SK-N-SH treated with all-trans-retinoic acid at 6 μM for 48 hours (cell line): ENCODE data around the gene TTC7B.

Experiments
- ATAC-seq: fragments of 200-7000 bp; cut with Tn5 transposase; 3 replicates; pipeline ENCODE4 v1.9.1; 2020; ENCODE audit warnings: mild to moderate bottlenecking, moderate library complexity
- ARNTL ChIP-seq: fragments of 450-650 bp; formaldehyde crosslinking; IDR thresholded peaks from 2 replicates; pipeline ENCODE4 v1.5.0; 2020; ENCODE audit warnings: low read depth, mild to moderate bottlenecking, moderate library complexity, borderline replicate concordance
- BACH2 ChIP-seq: fragments of 250-450 bp; sonication (Bioruptor Pico); IDR thresholded peaks from 2 replicates; pipeline ENCODE4 v1.9.0; 2021; ENCODE audit warnings: mild to moderate bottlenecking, borderline replicate concordance
- CREB5 ChIP-seq: fragments of 250-450 bp; sonication (Bioruptor Pico); IDR thresholded peaks from 2 replicates; pipeline ENCODE4 v1.5.1; 2020; ENCODE audit warnings: low read depth, mild to moderate bottlenecking, moderate library complexity
- CSDC2 ChIP-seq: fragments of 250-450 bp; sonication (Bioruptor Pico); IDR thresholded peaks from 2 replicates; pipeline ENCODE4 v1.5.0; 2020; ENCODE audit warnings: mild to moderate bottlenecking, moderate library complexity
- CSRNP3 ChIP-seq: fragments of 250-450 bp; sonication (Bioruptor Pico); IDR thresholded peaks from 2 replicates; pipeline ENCODE4 v1.5.1; 2021; ENCODE audit warnings: mild to moderate bottlenecking, moderate library complexity
- ESRRG ChIP-seq: fragments of 250-450 bp; sonication (Bioruptor Pico); IDR thresholded peaks from 2 replicates; pipeline ENCODE4 v1.6.1; 2021; ENCODE audit warnings: mild to moderate bottlenecking
- GLIS3 ChIP-seq: fragments of 250-450 bp; sonication (Bioruptor Pico); IDR thresholded peaks from 2 replicates; pipeline ENCODE4 v1.5.0; 2020; ENCODE audit warnings: mild to moderate bottlenecking, moderate library complexity
- ISL1 ChIP-seq: fragments of 250-450 bp; sonication (Bioruptor Pico); IDR thresholded peaks from 2 replicates; pipeline ENCODE4 v2.1.2; 2022; ENCODE audit warnings: mild to moderate bottlenecking, moderate library complexity
- OSR1 ChIP-seq: fragments of 250-450 bp; sonication (Bioruptor Pico); IDR thresholded peaks from 2 replicates; pipeline ENCODE4 v1.8.0; 2022; ENCODE audit warnings: moderate library complexity, mild to moderate bottlenecking, inconsistent platforms
- POU6F1 ChIP-seq: fragments of 250-450 bp; sonication (Bioruptor Pico); IDR thresholded peaks from 2 replicates; pipeline ENCODE4 v1.8.0; 2021; ENCODE audit warnings: low read depth, mild to moderate bottlenecking, moderate library complexity, borderline replicate concordance
- PPARA ChIP-seq: fragments of 250-450 bp; sonication (Bioruptor Pico); IDR thresholded peaks from 2 replicates; pipeline ENCODE4 v1.5.0; 2020; ENCODE audit warnings: mild to moderate bottlenecking, borderline replicate concordance
- RARB ChIP-seq: fragments of 250-450 bp; sonication (Bioruptor Pico); IDR thresholded peaks from 2 replicates; pipeline ENCODE4 v1.8.0; 2021; ENCODE audit warnings: mild to moderate bottlenecking, moderate library complexity
- SNAI2 ChIP-seq: fragments of 250-450 bp; sonication (Bioruptor Pico); IDR thresholded peaks from 2 replicates; pipeline ENCODE4 v1.5.0; 2020; ENCODE audit warnings: mild to moderate bottlenecking, moderate library complexity
- TCF4 ChIP-seq: fragments of 250-450 bp; sonication (Bioruptor Pico); IDR thresholded peaks from 2 replicates; pipeline ENCODE4 v1.8.0; 2021; ENCODE audit warnings: mild to moderate bottlenecking, moderate library complexity, borderline replicate concordance
- TOX ChIP-seq: fragments of 250-450 bp; sonication (Bioruptor Pico); IDR thresholded peaks from 2 replicates; pipeline ENCODE4 v1.8.0; 2021; ENCODE audit warnings: mild to moderate bottlenecking, moderate library complexity, borderline replicate concordance
- TSHZ2 ChIP-seq: fragments of 250-450 bp; sonication (Bioruptor Pico); IDR thresholded peaks from 2 replicates; pipeline ENCODE4 v1.5.0; 2020; ENCODE audit warnings: mild to moderate bottlenecking, moderate library complexity
- ZC3H10 ChIP-seq: fragments of 250-450 bp; sonication (Bioruptor Pico); IDR thresholded peaks from 2 replicates; pipeline ENCODE4 v1.5.1; 2021; ENCODE audit warnings: mild to moderate bottlenecking, moderate library complexity
- ZFP3 ChIP-seq: fragments of 250-450 bp; sonication (Bioruptor Pico); IDR thresholded peaks from 2 replicates; pipeline ENCODE4 v1.5.0; 2020; ENCODE audit warnings: mild to moderate bottlenecking, moderate library complexity
- ZFP30 ChIP-seq: fragments of 450-650 bp; formaldehyde crosslinking; IDR thresholded peaks from 2 replicates; pipeline ENCODE4 v1.5.0; 2022; ENCODE audit warnings: mild to moderate bottlenecking, moderate library complexity
- ZNF565 ChIP-seq: fragments of 450-650 bp; formaldehyde crosslinking; conservative IDR thresholded peaks from 2 replicates; pipeline ENCODE4 v1.5.0; 2020; ENCODE audit warnings: low read depth, mild to moderate bottlenecking, moderate library complexity
- ZNF70 ChIP-seq: fragments of 450-650 bp; formaldehyde crosslinking; IDR thresholded peaks from 2 replicates; pipeline ENCODE4 v1.5.0; 2020; ENCODE audit warnings: mild to moderate bottlenecking, moderate library complexity
- ZNF8 ChIP-seq: fragments of 450-650 bp; formaldehyde crosslinking; IDR thresholded peaks from 2 replicates; pipeline ENCODE4 v1.5.0; 2020; ENCODE audit warnings: mild to moderate bottlenecking, moderate library complexity

TTC7B gene

GRCh38 chr14:90813442-90813841 is 2.8 kb downstream of the TTC7B start:
- ATAC-seq = no peak
- TF ChIP-seq BACH2 (CRISPR knock-in tag) (no peak), TSHZ2 (no peak), POU6F1 (CRISPR knock-in tag) (no peak), ZFP3 (CRISPR knock-in tag) (no peak), ZNF8 (CRISPR knock-in tag) (no peak), ZC3H10 (CRISPR knock-in tag) (no peak), OSR1 (CRISPR knock-in tag) (no peak)
- TF ChIP-seq, all 23 proteins: peak for 0

GRCh38 chr14:90812109-90812508 is 4.1 kb downstream of the TTC7B start:
- ATAC-seq = no peak
- TF ChIP-seq CSDC2 = no peak
- no peak for TF ChIP-seq CSRNP3
- TF ChIP-seq TOX = no peak
- TF ChIP-seq ZNF8 (CRISPR knock-in tag) = no peak
- no peak for TF ChIP-seq TSHZ2
- no peak for TF ChIP-seq ZFP3 (CRISPR knock-in tag)
- TF ChIP-seq ZFP30 (CRISPR knock-in tag) = no peak
- no peak for TF ChIP-seq ZC3H10 (CRISPR knock-in tag)
- TF ChIP-seq ESRRG (CRISPR knock-in tag) = no peak
- TF ChIP-seq ZNF565 (CRISPR knock-in tag) = no peak
- no peak for TF ChIP-seq ZNF70 (CRISPR knock-in tag)
- TF ChIP-seq ISL1 (CRISPR knock-in tag) = no peak
- no peak for TF ChIP-seq ARNTL
- no peak for TF ChIP-seq SNAI2 (CRISPR knock-in tag)
- no peak for TF ChIP-seq CREB5 (CRISPR knock-in tag)
- no peak for TF ChIP-seq TCF4 (CRISPR knock-in tag)
- no peak for TF ChIP-seq RARB (CRISPR knock-in tag)
- no peak for TF ChIP-seq OSR1 (CRISPR knock-in tag)
- TF ChIP-seq BACH2 (CRISPR knock-in tag) = no peak

GRCh38 chr14:90811641-90812040 is 4.6 kb downstream of the TTC7B start:
- no peak for TF ChIP-seq GLIS3
- TF ChIP-seq PPARA (CRISPR knock-in tag) = no peak
- TF ChIP-seq TCF4 (CRISPR knock-in tag) = no peak
- no peak for TF ChIP-seq SNAI2 (CRISPR knock-in tag)
- no peak for TF ChIP-seq TOX
- TF ChIP-seq RARB (CRISPR knock-in tag) = no peak
- no peak for TF ChIP-seq ZNF70 (CRISPR knock-in tag)
- TF ChIP-seq ISL1 (CRISPR knock-in tag) = no peak
- no peak for TF ChIP-seq ZNF8 (CRISPR knock-in tag)
- TF ChIP-seq CSDC2 = no peak
- no peak for TF ChIP-seq ARNTL
- TF ChIP-seq ZNF565 (CRISPR knock-in tag) = no peak
- TF ChIP-seq CREB5 (CRISPR knock-in tag) = no peak
- TF ChIP-seq ZFP30 (CRISPR knock-in tag) = no peak
- TF ChIP-seq TSHZ2 = no peak
- no peak for TF ChIP-seq ESRRG (CRISPR knock-in tag)
- TF ChIP-seq ZC3H10 (CRISPR knock-in tag) = no peak
- ATAC-seq = no peak
